HG03066 (cell line): ENCODE measurements around the gene EPHA8.

ENCODE experiments used
- ATAC-seq: cut with Tn5 transposase; IDR thresholded peaks from one replicate; pipeline ENCODE4 v1.9.1; 2021; ENCODE audit warnings: low read depth; ENCODE audit not compliant: unreplicated experiment

The EPHA8 gene

GRCh38 chr1:22587247-22587646 is 24.0 kb downstream of the EPHA8 start:
- ATAC-seq, result no peak

- no peak for ATAC-seq
These were observed 25.7 kb downstream of the EPHA8 start for GRCh38 chr1:22588899-22589422.

GRCh38 chr1:22591576-22591975 is 28.3 kb downstream of the EPHA8 start:
- no peak for ATAC-seq

GRCh38 chr1:22592051-22592450 is 28.8 kb downstream of the EPHA8 start:
- ATAC-seq, result no peak

GRCh38 chr1:22592919-22593790 is 29.9 kb downstream of the EPHA8 start:
- no peak for ATAC-seq

- ATAC-seq, result no peak
These were observed 31.1 kb downstream of the EPHA8 start for GRCh38 chr1:22594396-22594795.

- ATAC-seq, result no peak
These were observed 31.8 kb downstream of the EPHA8 start for GRCh38 chr1:22595108-22595507.

GRCh38 chr1:22597301-22597965 is 34.1 kb downstream of the EPHA8 start:
- no peak for ATAC-seq

GRCh38 chr1:22597996-22598395 is 34.7 kb downstream of the EPHA8 start:
- ATAC-seq, result no peak

- no peak for ATAC-seq
These were observed 35.4 kb downstream of the EPHA8 start for GRCh38 chr1:22598736-22599135.

- ATAC-seq, result no peak
These were observed 37.0 kb downstream of the EPHA8 start for GRCh38 chr1:22600071-22600816.

GRCh38 chr1:22600817-22601605 is 37.7 kb downstream of the EPHA8 start:
- ATAC-seq, result no peak

- no peak for ATAC-seq
These were observed 38.3 kb downstream of the EPHA8 start for GRCh38 chr1:22601610-22602009.

GRCh38 chr1:22602060-22602740 is 38.9 kb downstream of the EPHA8 start:
- ATAC-seq, result no peak

GRCh38 chr1:22606161-22606560 is 42.9 kb downstream of the EPHA8 start:
- no peak for ATAC-seq

GRCh38 chr1:22607154-22607553 is 43.9 kb downstream of the EPHA8 start:
- ATAC-seq, result no peak

- no peak for ATAC-seq
These were observed 45.1 kb downstream of the EPHA8 start for GRCh38 chr1:22608361-22608760.

- no peak for ATAC-seq
These were observed 46.0 kb downstream of the EPHA8 start for GRCh38 chr1:22609291-22609690.

- ATAC-seq, result no peak
These were observed 48.2 kb downstream of the EPHA8 start for GRCh38 chr1:22611530-22611947.
